ES-I3 (cell line): ENCODE data around the gene SLCO1B1.
"Not testable (repeated sequence)": the region's sequence is repeated elsewhere in the genome, so short reads cannot be mapped to it uniquely, and the experiment has no call there.

Source experiments
- H3K36me3 ChIP-seq: 2 replicates; pipeline ENCODE4 v1.6.1; 2013; ENCODE audit warnings: mild to moderate bottlenecking, low read length, control low read depth, moderate library complexity; ENCODE audit not compliant: insufficient read depth
- H3K4me1 ChIP-seq: 2 replicates; pipeline ENCODE4 v1.6.1; 2013; ENCODE audit warnings: mild to moderate bottlenecking, control low read depth, low read length; ENCODE audit not compliant: insufficient read depth
- H3K9ac ChIP-seq: 2 replicates; pipeline ENCODE4 v1.6.1; 2013; ENCODE audit warnings: low read depth, mild to moderate bottlenecking, low read length, moderate library complexity
- H3K9me3 ChIP-seq: 2 replicates; pipeline ENCODE4 v1.6.1; 2013; ENCODE audit warnings: mild to moderate bottlenecking, low read length, moderate library complexity; ENCODE audit not compliant: control insufficient read depth, insufficient read depth

SLCO1B1 gene

DNA sequence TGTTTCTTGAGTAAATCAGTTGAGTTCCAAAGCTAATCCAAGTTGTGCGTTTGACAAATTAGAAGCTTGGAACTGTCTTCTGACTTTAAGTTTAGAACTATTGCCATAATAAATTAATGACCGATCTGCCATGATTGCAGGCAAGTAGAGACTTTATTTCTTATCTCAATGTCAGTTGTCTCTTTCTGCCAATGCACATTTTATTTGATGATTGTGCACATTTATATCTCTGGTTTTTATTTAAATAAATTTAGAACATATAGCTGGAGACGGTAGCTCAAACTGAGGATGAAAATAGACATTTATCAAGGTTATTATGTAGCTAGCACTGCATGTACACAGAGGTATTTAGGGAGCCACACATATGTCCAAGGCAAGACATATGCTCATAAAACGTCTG lies 34.1 kb downstream of the SLCO1B1 start:
- Histone ChIP-seq H3K4me1 (no peaks in the 10 kb centered on the region), H3K9me3 (no peaks in the 10 kb centered on the region), H3K36me3 (no peaks in the 10 kb centered on the region), H3K9ac (no peak overlapping the region)

DNA sequence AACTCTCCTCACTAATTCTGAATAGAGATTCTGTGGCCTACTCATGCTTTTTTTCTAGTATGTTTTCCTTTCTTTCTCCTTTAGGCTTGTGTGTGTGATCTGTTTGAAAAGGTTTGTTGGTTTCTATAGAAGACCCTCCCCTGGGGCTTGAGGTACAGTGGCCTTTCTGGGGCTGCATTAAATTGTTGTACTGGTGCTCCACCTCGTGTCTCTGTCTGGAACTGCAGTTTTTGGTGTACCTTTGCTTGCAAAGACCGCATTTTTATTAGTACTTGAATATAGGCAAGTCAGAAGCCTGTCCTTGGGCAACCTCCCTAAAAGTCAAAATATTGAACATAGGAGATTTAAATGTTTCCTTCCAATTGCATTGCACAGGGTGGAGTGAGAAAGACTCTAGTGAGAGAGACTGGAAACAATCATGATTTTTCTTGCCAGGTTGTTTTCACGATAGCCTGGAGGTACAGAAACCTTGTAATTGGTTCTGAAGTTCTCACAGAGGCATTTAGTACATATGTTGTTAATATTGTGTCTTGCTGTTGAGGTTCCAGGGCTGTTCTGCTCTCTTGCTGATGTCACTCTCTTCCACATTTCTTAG lies 39.0 kb downstream of the SLCO1B1 start:
- no peak overlapping the region for H3K9ac ChIP-seq
- H3K9me3 ChIP-seq = no peaks in the 10 kb centered on the region
- 0 out of 2 replicates have a peak, but pooled peaks cover 3% of the 10 kb centered on the region for H3K4me1 ChIP-seq
- no peaks in the 10 kb centered on the region for H3K36me3 ChIP-seq

DNA sequence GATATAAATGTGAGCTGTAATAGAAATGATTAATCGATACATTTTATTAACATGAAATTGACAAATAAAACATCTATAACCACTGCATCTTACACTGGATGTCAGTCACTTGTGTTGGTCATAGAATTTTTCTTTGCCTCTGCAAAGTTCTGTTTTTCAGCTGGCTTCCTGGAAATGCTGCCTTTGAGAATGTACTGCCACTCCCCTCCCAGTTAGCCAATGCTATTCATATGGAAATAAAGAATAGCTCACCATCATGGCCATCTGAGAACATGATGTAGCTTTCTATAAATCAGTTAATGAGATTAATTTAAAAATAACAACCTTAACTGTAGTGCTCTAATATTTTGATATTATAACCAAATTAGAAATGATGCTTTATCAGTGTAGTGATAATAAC lies 41.1 kb downstream of the SLCO1B1 start:
- H3K4me1 ChIP-seq = 0 out of 2 replicates have a peak, but pooled peaks cover 3% of the 10 kb centered on the region
- H3K9ac ChIP-seq = no peak overlapping the region
- no peaks in the 10 kb centered on the region for H3K36me3 ChIP-seq
- no peaks in the 10 kb centered on the region for H3K9me3 ChIP-seq

DNA sequence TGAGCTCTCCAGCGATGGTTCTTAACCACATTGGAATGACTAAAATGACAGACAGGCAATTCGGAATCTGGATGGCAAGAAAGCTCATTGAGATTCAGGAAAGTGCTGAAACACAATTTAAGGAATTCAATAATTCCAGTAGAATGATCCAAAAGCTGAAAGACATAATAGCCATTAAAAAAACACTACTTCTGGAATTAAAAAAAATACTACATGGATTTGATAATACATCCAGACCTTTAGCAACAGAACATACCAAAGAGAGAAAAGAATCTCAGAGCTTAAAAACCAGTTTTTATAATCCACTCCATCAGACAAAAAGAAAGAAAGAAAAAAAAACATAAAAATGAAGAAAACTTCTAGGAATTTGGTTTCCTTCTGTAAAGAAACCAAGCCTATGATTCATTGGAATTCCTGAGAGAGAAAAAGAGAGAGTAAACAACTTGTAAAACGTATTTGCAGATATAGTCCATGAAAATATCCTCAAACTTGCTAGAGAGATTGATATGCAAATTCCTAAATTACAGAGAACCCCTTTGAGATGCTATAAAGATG lies 52.8 kb downstream of the SLCO1B1 start:
- H3K4me1 ChIP-seq = no peaks in the 10 kb centered on the region; the same call in 1 of the 2 replicates
- no peaks in the 10 kb centered on the region for H3K9me3 ChIP-seq
- no peak overlapping the region for H3K9ac ChIP-seq
- H3K36me3 ChIP-seq = no peaks in the 10 kb centered on the region

DNA sequence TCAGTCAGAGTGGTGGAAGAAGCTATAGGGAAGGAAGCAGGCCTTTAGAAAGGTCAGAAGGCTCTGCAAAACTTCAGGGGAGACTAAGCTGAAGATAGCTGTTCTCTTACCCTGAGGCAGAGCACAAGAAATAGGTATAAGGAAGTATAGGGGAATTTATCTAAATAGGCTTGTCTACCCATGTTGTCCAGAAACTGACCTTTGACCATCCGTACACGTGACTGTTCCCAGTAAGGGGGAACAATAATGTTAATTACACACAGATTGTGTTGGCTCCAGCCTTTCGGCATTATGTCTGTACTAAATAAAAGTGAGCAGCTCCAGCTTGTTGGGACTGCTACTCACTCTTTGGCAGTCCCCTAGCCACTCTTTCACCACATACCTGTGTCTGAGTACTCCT lies 59.0 kb downstream of the SLCO1B1 start:
- H3K9me3 ChIP-seq = no peaks in the 10 kb centered on the region
- H3K36me3 ChIP-seq = no peaks in the 10 kb centered on the region; the same call in 1 of the 2 replicates
- H3K9ac ChIP-seq = no peak overlapping the region
- no peaks in the 10 kb centered on the region for H3K4me1 ChIP-seq

DNA sequence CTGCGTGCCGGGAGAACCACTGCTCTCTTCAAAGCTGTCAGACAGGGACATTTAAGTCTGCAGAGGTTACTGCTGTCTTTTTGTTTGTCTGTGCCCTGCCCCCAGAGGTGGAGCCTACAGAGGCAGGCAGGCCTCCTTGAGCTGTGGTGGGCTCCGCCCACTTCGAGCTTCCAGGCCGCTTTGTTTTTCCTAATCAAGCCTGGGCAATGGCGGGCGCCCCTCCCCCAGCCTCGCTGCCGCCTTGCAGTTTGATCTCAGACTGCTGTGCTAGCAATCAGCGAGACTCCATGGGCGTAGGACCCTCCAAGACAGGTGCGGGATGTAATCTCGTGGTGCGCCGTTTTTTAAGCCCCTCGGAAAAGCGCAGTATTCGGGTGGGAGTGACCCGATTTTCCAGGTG lies 83.4 kb downstream of the SLCO1B1 start:
- peak overlapping the region; percentile 73 for H3K9ac ChIP-seq
- not testable (repeated sequence) for H3K9me3 ChIP-seq, H3K4me1 ChIP-seq

DNA sequence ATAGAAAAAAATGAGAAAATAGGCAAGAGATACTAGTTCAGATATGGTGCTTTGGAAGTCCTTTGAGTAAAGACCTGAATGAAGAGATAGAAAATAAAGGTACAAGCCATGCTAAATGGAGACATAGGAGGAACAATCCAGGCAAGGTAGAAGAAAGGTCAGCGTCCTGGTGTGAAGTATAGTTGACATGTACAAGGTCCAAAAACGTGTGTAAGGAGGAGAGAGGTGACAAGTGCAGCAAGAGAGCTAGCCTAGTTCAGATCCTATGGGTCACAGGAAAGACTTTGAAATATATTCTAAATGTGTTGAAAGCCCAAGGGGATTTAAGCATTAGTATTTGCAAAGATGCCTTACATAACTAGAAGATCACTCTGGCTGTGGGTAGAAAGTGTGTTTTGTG lies 88.2 kb downstream of the SLCO1B1 start:
- no peak overlapping the region for H3K9ac ChIP-seq
- H3K9me3 ChIP-seq = no peaks in the 10 kb centered on the region
- no peaks in the 10 kb centered on the region for H3K4me1 ChIP-seq
- no peaks in the 10 kb centered on the region for H3K36me3 ChIP-seq

More for the DNA sequence above, 83.4 kb downstream of the SLCO1B1 start:
- H3K36me3 ChIP-seq = not testable (repeated sequence)

DNA sequence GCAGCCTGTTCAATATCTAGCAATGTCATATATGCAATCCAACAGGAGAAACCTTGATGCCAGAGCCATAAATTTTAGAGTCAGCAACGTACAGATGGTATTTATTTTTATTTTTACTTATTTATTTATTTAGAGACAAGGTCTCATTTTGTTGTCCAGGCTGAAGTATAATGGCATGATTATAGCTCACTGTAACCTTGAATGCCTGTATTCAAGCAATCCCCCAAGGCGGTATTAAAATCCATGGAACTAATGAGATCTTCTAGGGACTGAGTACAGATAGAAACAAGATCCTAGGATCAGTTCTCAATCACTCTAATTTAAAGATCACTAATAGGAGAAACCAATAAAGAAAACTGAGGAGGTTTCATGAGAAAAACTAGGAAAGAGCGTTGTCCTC lies 89.3 kb downstream of the SLCO1B1 start:
- no peaks in the 10 kb centered on the region for H3K36me3 ChIP-seq
- no peak overlapping the region for H3K9ac ChIP-seq
- H3K9me3 ChIP-seq = no peaks in the 10 kb centered on the region
- no peaks in the 10 kb centered on the region for H3K4me1 ChIP-seq

DNA sequence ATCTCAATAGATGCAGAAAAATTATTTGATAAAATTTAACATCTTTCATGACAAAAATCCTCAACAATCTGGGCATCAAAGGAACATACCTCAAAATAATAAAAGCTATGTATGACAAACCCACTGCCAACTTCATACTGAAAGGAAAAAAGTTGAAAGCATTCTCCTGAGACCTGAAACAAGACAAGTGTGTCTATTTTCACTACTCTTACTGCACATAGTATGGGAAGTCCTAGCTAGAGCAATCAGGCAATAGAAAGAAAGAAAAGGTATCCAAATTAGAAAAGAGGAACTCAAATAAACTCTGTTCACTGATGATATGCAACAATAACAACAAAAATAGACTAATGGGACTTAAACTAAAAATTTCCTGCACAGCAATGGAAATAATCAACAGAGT lies 90.1 kb downstream of the SLCO1B1 start:
- H3K36me3 ChIP-seq = no peaks in the 10 kb centered on the region
- no peaks in the 10 kb centered on the region for H3K9me3 ChIP-seq
- no peaks in the 10 kb centered on the region for H3K4me1 ChIP-seq
- no peak overlapping the region for H3K9ac ChIP-seq

DNA sequence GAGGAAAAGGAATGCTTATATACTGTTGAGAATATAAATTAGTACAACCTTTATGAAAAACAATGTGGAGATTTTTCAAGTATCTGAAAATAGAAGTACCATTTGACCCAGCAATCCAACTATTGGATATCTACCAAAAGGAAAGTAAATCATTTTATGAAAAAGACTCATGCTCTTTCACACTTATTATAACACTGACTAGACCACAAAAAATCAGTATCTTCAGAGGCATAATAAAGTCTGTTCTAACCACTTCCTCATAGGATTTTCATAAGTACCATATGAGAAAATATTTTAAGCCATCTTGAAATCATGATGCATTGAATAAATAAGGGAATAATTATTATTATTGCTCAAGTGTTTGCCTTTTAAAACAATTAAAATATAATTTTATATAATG lies 90.8 kb downstream of the SLCO1B1 start:
- Histone ChIP-seq H3K4me1 (no peaks in the 10 kb centered on the region), H3K9ac (no peak overlapping the region), H3K36me3 (no peaks in the 10 kb centered on the region), H3K9me3 (no peaks in the 10 kb centered on the region)

DNA sequence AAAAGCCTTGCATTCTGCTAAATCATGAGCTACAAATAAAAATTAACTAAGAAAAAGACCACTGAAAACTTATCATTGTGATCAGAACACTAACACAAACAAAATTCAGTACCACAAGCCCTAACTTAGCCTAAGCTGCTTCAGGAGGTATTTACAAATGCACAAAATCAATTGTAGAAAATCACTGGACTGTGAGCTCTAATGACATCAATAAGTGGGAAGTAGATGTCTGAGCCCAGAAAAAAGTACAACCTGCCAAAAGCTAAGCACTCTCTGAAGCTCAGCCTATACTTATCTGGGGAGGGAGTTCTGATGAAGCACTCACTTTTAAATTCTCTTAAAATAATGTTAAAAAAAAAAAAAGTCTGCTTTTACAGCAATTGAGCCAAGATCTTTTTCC lies 92.9 kb downstream of the SLCO1B1 start:
- H3K9ac ChIP-seq = no peak overlapping the region
- no peaks in the 10 kb centered on the region for H3K4me1 ChIP-seq
- H3K36me3 ChIP-seq = no peaks in the 10 kb centered on the region
- H3K9me3 ChIP-seq = no peaks in the 10 kb centered on the region

DNA sequence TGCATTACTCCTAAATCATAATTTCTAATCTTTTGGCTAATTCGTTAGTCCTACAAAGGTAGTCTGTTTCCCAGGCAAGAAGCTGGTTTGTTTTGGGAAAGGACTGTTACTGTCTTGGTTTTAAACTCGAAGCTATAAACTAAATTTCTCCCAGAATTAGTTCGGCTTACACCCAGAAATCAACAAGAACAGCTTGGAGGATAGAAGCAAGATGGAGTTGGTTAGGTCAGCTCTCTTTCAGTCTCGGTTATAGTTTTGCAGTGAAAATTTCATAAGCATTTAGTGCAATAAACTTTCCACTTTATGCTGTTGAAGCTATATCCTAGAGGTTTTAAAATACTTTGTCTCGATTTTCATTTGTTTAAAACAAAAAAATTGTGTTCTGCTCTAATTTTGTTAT lies 103.4 kb downstream of the SLCO1B1 start:
- Histone ChIP-seq H3K9ac (no peak overlapping the region), H3K9me3 (no peaks in the 10 kb centered on the region; the same call in 1 of the 2 replicates), H3K36me3 (no peaks in the 10 kb centered on the region), H3K4me1 (no peaks in the 10 kb centered on the region)

DNA sequence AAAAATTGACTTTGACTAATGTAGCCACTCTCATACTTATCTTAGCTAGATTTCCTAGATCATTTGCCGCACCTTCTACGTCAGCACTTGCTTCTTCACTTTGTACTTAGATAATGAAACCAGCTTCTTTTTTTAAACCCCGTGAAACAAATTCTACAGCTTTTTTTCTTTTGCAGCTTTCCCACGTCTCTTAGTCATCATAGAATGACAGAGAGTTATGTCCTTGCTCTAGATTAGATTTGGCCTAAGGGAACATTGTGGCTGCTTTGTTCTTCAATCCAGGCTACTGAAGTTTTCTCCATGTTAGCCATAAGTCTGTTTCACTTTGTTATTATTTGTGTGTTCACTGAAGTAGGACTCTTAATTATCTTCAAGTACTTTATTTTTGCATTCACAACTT lies 108.9 kb downstream of the SLCO1B1 start:
- Histone ChIP-seq H3K9me3 (no peaks in the 10 kb centered on the region), H3K4me1 (no peaks in the 10 kb centered on the region), H3K36me3 (no peaks in the 10 kb centered on the region), H3K9ac (no peak overlapping the region)

DNA sequence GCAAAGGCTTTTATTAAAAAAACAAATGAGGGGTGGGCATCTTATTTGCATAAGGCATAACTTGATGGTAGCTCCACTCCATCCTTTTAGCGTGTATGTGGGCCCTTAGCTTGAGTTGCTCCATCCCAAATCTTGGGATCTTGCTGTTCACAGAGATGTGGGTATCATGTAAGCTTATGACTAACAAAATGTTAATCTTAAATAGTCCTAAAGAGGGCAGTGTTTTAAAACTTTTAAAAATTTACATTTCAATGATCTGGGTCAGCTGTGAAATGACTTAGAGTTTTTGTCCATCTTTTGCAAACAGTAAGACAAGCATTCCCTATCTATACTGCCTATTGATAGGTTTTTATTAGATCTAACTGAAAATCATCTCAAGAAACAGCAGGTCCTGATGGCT lies 117.7 kb downstream of the SLCO1B1 start:
- H3K36me3 ChIP-seq = no peaks in the 10 kb centered on the region
- no peaks in the 10 kb centered on the region for H3K4me1 ChIP-seq
- H3K9ac ChIP-seq = no peak overlapping the region
- H3K9me3 ChIP-seq = no peaks in the 10 kb centered on the region

DNA sequence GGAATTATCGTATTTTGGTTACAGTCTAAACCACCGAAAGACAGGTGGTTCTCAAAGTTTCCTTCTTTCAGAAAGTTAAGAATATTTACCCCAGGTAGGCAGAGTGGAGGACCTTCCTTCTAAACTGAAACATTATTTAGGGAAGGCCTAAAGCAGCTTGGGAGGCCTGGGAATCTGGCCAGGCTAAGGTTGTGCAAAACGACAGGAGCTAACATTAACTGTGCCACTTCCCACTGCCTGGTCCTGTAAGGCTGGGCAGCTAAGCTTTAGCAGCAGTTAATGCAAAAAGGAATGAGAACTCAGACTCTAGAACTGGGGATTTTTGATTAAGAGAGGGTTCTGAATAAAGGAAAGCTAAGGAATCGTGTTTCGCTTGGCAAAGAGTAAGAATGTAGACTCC lies 121.1 kb downstream of the SLCO1B1 start:
- H3K9ac ChIP-seq = no peak overlapping the region

More for the DNA sequence above, 121.1 kb downstream of the SLCO1B1 start:
- Histone ChIP-seq H3K4me1 (no peaks in the 10 kb centered on the region), H3K36me3 (no peaks in the 10 kb centered on the region), H3K9me3 (no peaks in the 10 kb centered on the region)
